IMR-90 (cell line): Measurements from ENCODE around the gene SLC4A1. TPM values are rescaled to one million over a fixed set of nuclear protein-coding genes. Genes with fewer than 3 reads are reported as not detected.

ENCODE experiments used
- ATAC-seq: fragments of 200-7000 bp; cut with Tn5 transposase; 2 replicates; pipeline ENCODE4 v1.9.1; 2020; ENCODE audit warnings: low read depth, mild to moderate bottlenecking, moderate library complexity
- BruUV-seq: library from RNA; stranded (reverse); fragments of 400-500 nt; replicated peaks from 2 replicates; lab custom pipeline; 2021; lab: Mats Ljungman, UMichigan
- CTCF ChIA-PET: fragments of 300-600 bp; formaldehyde crosslinking; extraction: SDS; loops from one replicate; lab custom pipeline; 2021; ENCODE audit warnings: antibody characterized with exemption; lab: Yijun Ruan, JAX
- POLR2A ChIA-PET: fragments of 300-600 bp; sonication (Branson Sonifier 250); formaldehyde crosslinking; loops from one replicate; lab custom pipeline; 2022; ENCODE audit warnings: antibody characterized with exemption; ENCODE audit not compliant: unreplicated experiment; lab: Charles Lee
- DNase-seq: peaks from one replicate; pipeline ENCODE4 v3.0.0; 2013
- H2AFZ ChIP-seq: replicated peaks from 2 replicates; pipeline ENCODE3; 2013; ENCODE audit warnings: low read length, mild to moderate bottlenecking; ENCODE audit not compliant: poor library complexity
- H2AK5ac ChIP-seq: 2 replicates; pipeline ENCODE4 v1.6.1; 2013; ENCODE audit warnings: low read depth, low read length, inconsistent platforms
- H2AK9ac ChIP-seq: replicated peaks from 2 replicates; pipeline ENCODE3; 2013; ENCODE audit warnings: mild to moderate bottlenecking, low read depth, low read length, moderate library complexity; ENCODE audit not compliant: poor library complexity
- H2BK120ac ChIP-seq: 2 replicates; pipeline ENCODE4 v1.6.1; 2013; ENCODE audit warnings: low read depth, low read length, inconsistent platforms
- H2BK15ac ChIP-seq: 3 replicates; pipeline ENCODE4 v1.6.1; 2013; ENCODE audit warnings: low read depth, low read length, inconsistent platforms
- H2BK20ac ChIP-seq: 2 replicates; pipeline ENCODE4 v1.6.1; 2013; ENCODE audit warnings: low read depth, mild to moderate bottlenecking, inconsistent platforms, low read length, moderate library complexity
- H2BK5ac ChIP-seq: 2 replicates; pipeline ENCODE4 v1.6.1; 2013; ENCODE audit warnings: mild to moderate bottlenecking, low read depth, low read length, inconsistent platforms; ENCODE audit not compliant: poor library complexity, severe bottlenecking
- H3K14ac ChIP-seq: replicated peaks from 2 replicates; pipeline ENCODE4 v1.6.1; 2013; ENCODE audit warnings: low read depth, low read length, inconsistent platforms
- H3K18ac ChIP-seq: 2 replicates; pipeline ENCODE4 v1.6.1; 2013; ENCODE audit warnings: low read depth, low read length, control low read depth
- H3K23ac ChIP-seq: 2 replicates; pipeline ENCODE4 v1.6.1; 2013; ENCODE audit warnings: low read depth, low read length, inconsistent platforms
- H3K27ac ChIP-seq: 2 replicates; pipeline ENCODE4 v1.5.1; 2013; ENCODE audit warnings: mild to moderate bottlenecking, control low read depth, low read length; ENCODE audit not compliant: insufficient read depth
- H3K27me3 ChIP-seq: 2 replicates; pipeline ENCODE4 v1.6.1; 2013; ENCODE audit warnings: low read length; ENCODE audit not compliant: control insufficient read depth, insufficient read depth
- H3K36me3 ChIP-seq: 2 replicates; pipeline ENCODE4 v1.6.1; 2013; ENCODE audit warnings: low read length, mixed read lengths; ENCODE audit not compliant: control insufficient read depth, insufficient read depth
- H3K4ac ChIP-seq: 2 replicates; pipeline ENCODE4 v1.6.1; 2013; ENCODE audit warnings: low read depth, low read length, inconsistent platforms
- H3K4me1 ChIP-seq: 2 replicates; pipeline ENCODE4 v1.6.1; 2013; ENCODE audit warnings: low read length, mixed read lengths; ENCODE audit not compliant: control insufficient read depth, insufficient read depth
- H3K4me2 ChIP-seq: 2 replicates; pipeline ENCODE4 v1.6.1; 2013; ENCODE audit warnings: low read depth, mild to moderate bottlenecking, control low read depth, low read length, moderate library complexity
- H3K4me3 ChIP-seq: 2 replicates; pipeline ENCODE4 v1.5.1; 2013; ENCODE audit warnings: low read depth, mild to moderate bottlenecking, control low read depth, low read length, moderate library complexity; ENCODE audit not compliant: insufficient read depth
- H3K56ac ChIP-seq: 2 replicates; pipeline ENCODE4 v1.6.1; 2013; ENCODE audit warnings: low read length, inconsistent platforms; ENCODE audit not compliant: insufficient read depth; ENCODE audit errors: extremely low read depth
- H3K79me1 ChIP-seq, 2 experiments: 2 replicates each; pipeline ENCODE4 v1.6.1; 2013; ENCODE audit warnings: low read length in 2 of 2, inconsistent platforms in 1 of 2, low read depth in 1 of 2
- H3K9ac ChIP-seq: 2 replicates; pipeline ENCODE4 v1.6.1; 2013; ENCODE audit warnings: low read depth, low read length, control low read depth
- H3K9me1 ChIP-seq: 2 replicates; pipeline ENCODE4 v1.6.1; 2013; ENCODE audit warnings: low read length, inconsistent platforms; ENCODE audit not compliant: insufficient read depth
- H3K9me3 ChIP-seq: 2 replicates; pipeline ENCODE4 v1.6.1; 2013; ENCODE audit warnings: low read length; ENCODE audit not compliant: control insufficient read depth, insufficient read depth
- H4K20me1 ChIP-seq: 2 replicates; pipeline ENCODE4 v1.6.1; 2013; ENCODE audit warnings: low read length, inconsistent platforms; ENCODE audit not compliant: insufficient read depth
- H4K5ac ChIP-seq: 2 replicates; pipeline ENCODE4 v1.6.1; 2013; ENCODE audit warnings: mild to moderate bottlenecking, low read depth, low read length, control low read depth
- H4K8ac ChIP-seq, 2 experiments: 2 replicates each; pipeline ENCODE4 v1.6.1; 2013; ENCODE audit warnings: low read depth in 2 of 2, low read length in 2 of 2, control low read depth in 1 of 2, inconsistent platforms in 1 of 2
- H4K91ac ChIP-seq: 2 replicates; pipeline ENCODE4 v1.6.1; 2013; ENCODE audit warnings: low read depth, low read length, inconsistent platforms; ENCODE audit not compliant: insufficient read depth
- BHLHE40 ChIP-seq: fragments of 150-350 bp; IDR thresholded peaks from 2 replicates; pipeline ENCODE4 v1.6.1; 2016; ENCODE audit warnings: mild to moderate bottlenecking, low read depth, low read length
- CEBPB ChIP-seq: IDR thresholded peaks from 2 replicates; pipeline ENCODE4 v1.6.1; 2012; ENCODE audit warnings: low read depth, low read length, improper control_type of control experiment
- CTCF ChIP-seq: conservative IDR thresholded peaks from 2 replicates; pipeline ENCODE4 v1.5.1; 2012; ENCODE audit warnings: mild to moderate bottlenecking, low read depth, low read length, improper control_type of control experiment
- ELK1 ChIP-seq: fragments of 150-350 bp; IDR thresholded peaks from 2 replicates; pipeline ENCODE4 v1.6.1; 2016; ENCODE audit warnings: low read depth, mild to moderate bottlenecking, low read length, moderate library complexity, borderline replicate concordance
- FOS ChIP-seq: fragments of 150-350 bp; IDR thresholded peaks from 2 replicates; pipeline ENCODE4 v1.6.1; 2016; ENCODE audit warnings: low read depth, low read length
- MXI1 ChIP-seq: IDR thresholded peaks from 2 replicates; pipeline ENCODE4 v1.6.1; 2012; ENCODE audit warnings: low read depth, mild to moderate bottlenecking, low read length, moderate library complexity, borderline replicate concordance
- NFE2L2 ChIP-seq: fragments of 150-350 bp; IDR thresholded peaks from 2 replicates; pipeline ENCODE4 v1.6.1; 2016; ENCODE audit warnings: low read depth, mild to moderate bottlenecking, low read length
- RAD21 ChIP-seq: IDR thresholded peaks from 2 replicates; pipeline ENCODE4 v1.6.1; 2012; ENCODE audit warnings: low read length, improper control_type of control experiment
- SMC3 ChIP-seq: fragments of 150-350 bp; IDR thresholded peaks from 2 replicates; pipeline ENCODE4 v1.6.1; 2016; ENCODE audit warnings: low read depth, mild to moderate bottlenecking, antibody characterized with exemption, low read length, moderate library complexity
- USF2 ChIP-seq: fragments of 150-350 bp; IDR thresholded peaks from 2 replicates; pipeline ENCODE4 v1.6.1; 2017; ENCODE audit warnings: mild to moderate bottlenecking, antibody characterized with exemption, low read length, low read depth
- WGBS, 2 experiments: methylation state at CpG; one replicate each; pipeline versions ENCODE4 v1.1.5 to v1.1.7; 2013; ENCODE audit warnings: missing lambda C conversion rate in 2 of 2; ENCODE audit not compliant: insufficient read length in 1 of 2; ENCODE audit errors: extremely low coverage in 2 of 2; 5-methylcytosine and 5-hydroxymethylcytosine counted together
- dilution Hi-C: fragments of 300-500 bp; cut with HindIII; formaldehyde crosslinking; loops from one replicate; pipeline ENCODE4 v1.14.3; 2018; ENCODE audit warnings: low sequenced_read_pairs; ENCODE audit not compliant: unreplicated experiment
- in situ Hi-C: fragments of 300-500 bp; cut with MboI; formaldehyde crosslinking; loops from 3 replicates; pipeline ENCODE4 v1.14.3; 2019; ENCODE audit warnings: low sequenced_read_pairs, inconsistent platforms, mixed read lengths
- intact Hi-C: fragments of 100-400 bp; cut with micrococcal nuclease; formaldehyde crosslinking; loops from 2 replicates; pipeline ENCODE4 v1.10.0; 2022
- polyA plus RNA-seq, 3 experiments: library from polyadenylated mRNA; depleted of rRNA; stranded (reverse); fragments of >200 nt; gene quantifications; 2 replicates each; pipeline ENCODE4 v1.2.3, GENCODE V29; 2012; ENCODE audit warnings: low replicate concordance in 1 of 3
- total RNA-seq: library from RNA; depleted of rRNA; stranded (reverse); fragments of >200 nt; gene quantifications from 2 replicates; pipeline ENCODE4 v1.2.3, GENCODE V29; 2012

Gene SLC4A1
- total and polyA plus RNA-seq, 2 of the 4 experiments (the other 2 are of a cell fraction) = not detected

GRCh38 chr17:44308865-44309264, 40.9 kb upstream of the SLC4A1 start:
- H4K8ac ChIP-seq = no peak overlapping the region
- no peak overlapping the region for H3K4me3 ChIP-seq
- peaks cover 4% of the 10 kb centered on the region; the same call in 1 of the 2 replicates for H3K4me1 ChIP-seq
- no peak overlapping the region for H2AK5ac ChIP-seq
- H4K5ac ChIP-seq = no peak overlapping the region
- TF ChIP-seq CEBPB = no peak
- no peak for TF ChIP-seq MXI1
- no peak for TF ChIP-seq FOS
- TF ChIP-seq USF2 = no peak
- no peak for TF ChIP-seq ELK1
- no peak for TF ChIP-seq BHLHE40
- TF ChIP-seq NFE2L2 = no peak
- no peak for TF ChIP-seq SMC3
- no peak for TF ChIP-seq RAD21
- no peak for TF ChIP-seq CTCF
- H3K9ac ChIP-seq = no peak overlapping the region
- H3K27ac ChIP-seq = no peak overlapping the region
- no peaks in the 10 kb centered on the region for H3K36me3 ChIP-seq
- no peak overlapping the region for H2BK120ac ChIP-seq
- DNase-seq (no peak), ATAC-seq (no peak)
- no peak overlapping the region for H2AFZ ChIP-seq
- dilution Hi-C loops = no loop called here
- H3K9me1 ChIP-seq = no peaks in the 10 kb centered on the region
- H3K23ac ChIP-seq = no peak overlapping the region
- H3K56ac ChIP-seq = no peak overlapping the region
- intact Hi-C loops = loop anchor here (5.0 kb wide), 1 partner anchor 87 kb away; no protein-coding TSS in a partner anchor
- H3K4me2 ChIP-seq = peak overlapping the region; percentile 24; the same call in 1 of the 2 replicates
- WGBS, 2 experiments = 0% methylated on average over 2 of the region's 15 CpGs; no CpG with 5 or more reads in 1 of the 2 experiments
- H3K79me1 ChIP-seq = no peaks in the 10 kb centered on the region
- H3K14ac ChIP-seq = no peak overlapping the region
- peaks cover 49% of the 10 kb centered on the region for H3K27me3 ChIP-seq
- no peak overlapping the region for H4K91ac ChIP-seq
- H4K20me1 ChIP-seq = no peaks in the 10 kb centered on the region
- H2BK20ac ChIP-seq = no peak overlapping the region
- in situ Hi-C loops = no loop called here
- no peak overlapping the region for H3K18ac ChIP-seq
- no peak overlapping the region for H2BK5ac ChIP-seq
- no peak overlapping the region for H2BK15ac ChIP-seq
- ChIA-PET CTCF (no interaction called here), POLR2A (interaction anchor here (0.5 to 0.8 kb wide), 2 partner anchors 8 to 109 kb away, joined by 3 to 4 read pairs; partner anchors contain the start of gene ATXN7L3)
- BruUV-seq = no TSS peak
- H3K4ac ChIP-seq = no peak overlapping the region
- H3K9me3 ChIP-seq = no peaks in the 10 kb centered on the region
- H2AK9ac ChIP-seq = no peak overlapping the region
